ENCODE measurements around the gene SPAG8. TPM values are rescaled to one million over a fixed set of nuclear protein-coding genes. Genes with fewer than 3 reads are reported as not detected.

SPAG8 gene
- total and polyA plus RNA-seq, 9 of the 15 experiments (the other 6 are each of a cell fraction or from before 2014, with no cell fraction given): 0.03 to 0.47 (median 0.21) TPM

- no peak for TF ChIP-seq SMARCE1 (IDR thresholded peaks at IDR 0.05)
- TF ChIP-seq ZBTB7A (IDR thresholded peaks at IDR 0.05; ENCODE audit: borderline replicate concordance, control insufficient read depth, low read depth, low read length): no peak
Observed at GRCh38 chr9:35847792-35848572, 35.9 kb upstream of the SPAG8 start (continued).

- Histone ChIP-seq H3K4me2 (ENCODE audit: insufficient read depth, low read length) (no peak overlapping the region), H3K79me2 (ENCODE audit: control insufficient read depth, insufficient read depth, low read length) (no peaks in the 10 kb centered on the region), H3K4me1 (replicated peaks in 1 of 2; ENCODE audit: control insufficient read depth in 2 of 2, insufficient read depth in 2 of 2, low read length in 2 of 2) (peaks cover 0 to 11% of the 10 kb centered on the region in 2 experiments; a peak in 2 of 5 replicates), H3K27me3 (ENCODE audit: control insufficient read depth in 2 of 2, insufficient read depth in 2 of 2, low read length in 2 of 2) (peaks cover 0 to 10% of the 10 kb centered on the region in 2 experiments; a peak in 4 of 5 replicates), H3K36me3 (ENCODE audit: control insufficient read depth, insufficient read depth, low read length) (no peaks in the 10 kb centered on the region), H3K9ac (ENCODE audit: insufficient read depth in 1 of 2, low read depth in 2 of 2, low read length in 2 of 2) (no peak overlapping the region; a peak in 1 of 4 replicates), H3K4me3 (no peak overlapping the region), H4K20me1 (replicated peaks; ENCODE audit: control insufficient read depth, insufficient read depth, low read length) (no peaks in the 10 kb centered on the region), H3K9me3 (replicated peaks; ENCODE audit: control insufficient read depth, insufficient read depth, low read depth, low read length) (no peaks in the 10 kb centered on the region), H3K27ac (ENCODE audit: extremely low read depth, low read depth, low read length) (no peak overlapping the region), H3K9me1 (ENCODE audit: control insufficient read depth, insufficient read depth, low read length) (no peaks in the 10 kb centered on the region), H2AFZ (ENCODE audit: low read depth, low read length) (no peak overlapping the region)
- ChIA-PET CTCF (ENCODE audit: low intra/inter-chr PET ratio) (no interaction called here), POLR2A (interaction anchor here (0.6 to 1.1 kb wide), 4 partner anchors 10 to 122 kb away, joined by 3 read pairs; no protein-coding TSS in a partner anchor)
- FAIRE-seq: no peak
- ATAC-seq: no peak
- no TSS peak for BruUV-seq (replicated peaks)
- WGBS (ENCODE audit: insufficient coverage, low coverage, missing lambda C conversion rate): 34% methylated on average over 22 of the region's 53 CpGs
- in situ Hi-C loops (cut with MboI) (no loop called here), intact Hi-C loops (cut with micrococcal nuclease) (no loop called here)
- DNase-seq (ENCODE audit: extremely low read depth in 1 of 4, low spot score in 3 of 4): peak in 2 of 4 experiments; percentile 20 to 26
- TF ChIP-seq ZBTB1 (CRISPR knock-in tag; IDR thresholded peaks at IDR 0.05; ENCODE audit: borderline replicate concordance, low read depth) (no peak), POLR2A (conservative IDR thresholded peaks at IDR 0.05) (no peak), ZNF354B (CRISPR knock-in tag; IDR thresholded peaks at IDR 0.05) (no peak), POLR2B (IDR thresholded peaks at IDR 0.05; ENCODE audit: low read depth, partially characterized antibody) (no peak), NR2C2 (CRISPR knock-in tag; IDR thresholded peaks at IDR 0.05) (no peak), NR2C2 (tag; IDR thresholded peaks at IDR 0.05) (no peak), XRCC4 (IDR thresholded peaks at IDR 0.05; ENCODE audit: extremely low read depth, insufficient read depth, insufficient read length) (no peak), POLR2G (IDR thresholded peaks at IDR 0.05; ENCODE audit: low read depth, low read length) (no peak), MECOM (CRISPR knock-in tag; IDR thresholded peaks at IDR 0.05) (no peak)
Observed at GRCh38 chr9:35845824-35846771, 34.0 kb upstream of the SPAG8 start.

Measured in K562 (cell line).